PC-3 (cell line): ENCODE results near the gene CHRNG. TPM values are rescaled to one million over a fixed set of nuclear protein-coding genes. Genes with fewer than 3 reads are reported as not detected.

Source experiments
- ATAC-seq: fragments of 200-7000 bp; cut with Tn5 transposase; 2 replicates; pipeline ENCODE4 v1.9.1; 2020; ENCODE audit warnings: mild to moderate bottlenecking, moderate library complexity
- BruUV-seq: library from RNA; stranded (reverse); fragments of 400-500 nt; replicated peaks from 2 replicates; lab custom pipeline; 2021; lab: Mats Ljungman, UMichigan
- CTCF ChIA-PET: fragments of 300-600 bp; sonication (Branson Sonifier 250); formaldehyde crosslinking; loops from one replicate; lab custom pipeline; 2022; ENCODE audit warnings: antibody characterized with exemption; lab: Charles Lee
- POLR2A ChIA-PET: fragments of 300-600 bp; sonication (Branson Sonifier 250); formaldehyde crosslinking; loops from one replicate; lab custom pipeline; 2022; ENCODE audit warnings: antibody characterized with exemption; ENCODE audit not compliant: unreplicated experiment; lab: Charles Lee
- DNase-seq: peaks from one replicate; pipeline ENCODE4 v3.0.0-alpha.2; 2015
- H2AFZ ChIP-seq: fragments of 300-600 bp; sonication (generic); 2 replicates; pipeline ENCODE4 v1.6.0; 2016; ENCODE audit warnings: antibody characterized with exemption, low read length
- H3F3A ChIP-seq: fragments of 300-600 bp; sonication (generic); one replicate; pipeline ENCODE4 v1.6.0; 2017; ENCODE audit warnings: antibody characterized with exemption, low read length, control low read depth, mild to moderate bottlenecking; ENCODE audit not compliant: unreplicated experiment
- H3K27ac ChIP-seq: fragments of 300-600 bp; sonication (generic); 2 replicates; pipeline ENCODE4 v1.5.1; 2016; ENCODE audit warnings: mild to moderate bottlenecking, low read length
- H3K27me3 ChIP-seq: fragments of 300-600 bp; sonication (generic); 2 replicates; pipeline ENCODE4 v1.6.1; 2016; ENCODE audit warnings: low read length, mixed read lengths
- H3K36me3 ChIP-seq: fragments of 300-600 bp; sonication (generic); 2 replicates; pipeline ENCODE4 v1.6.1; 2016; ENCODE audit warnings: low read depth, mixed run types, low read length, mixed read lengths
- H3K4me1 ChIP-seq: fragments of 300-600 bp; sonication (generic); 2 replicates; pipeline ENCODE4 v1.5.1; 2016; ENCODE audit warnings: low read length; ENCODE audit not compliant: insufficient read depth
- H3K4me2 ChIP-seq: fragments of 300-600 bp; sonication (generic); 2 replicates; pipeline ENCODE4 v1.6.0; 2016; ENCODE audit warnings: low read length
- H3K4me3 ChIP-seq: fragments of 300-600 bp; sonication (generic); 2 replicates; pipeline ENCODE4 v1.5.1; 2016; ENCODE audit warnings: mild to moderate bottlenecking, low read length, mixed read lengths
- H3K79me2 ChIP-seq: fragments of 300-600 bp; sonication (generic); 2 replicates; pipeline ENCODE4 v1.6.1; 2017; ENCODE audit warnings: low read length, mixed read lengths
- H3K9ac ChIP-seq: fragments of 300-600 bp; sonication (generic); 2 replicates; pipeline ENCODE4 v1.6.0; 2016; ENCODE audit warnings: mild to moderate bottlenecking, low read length
- H3K9me2 ChIP-seq: fragments of 300-600 bp; sonication (generic); replicated peaks from 2 replicates; pipeline ENCODE4 v1.6.1; 2016; ENCODE audit warnings: mixed run types, low read length, mixed read lengths
- H3K9me3 ChIP-seq: fragments of 300-600 bp; sonication (generic); 2 replicates; pipeline ENCODE4 v1.6.1; 2016; ENCODE audit warnings: low read length, mixed read lengths
- H4K20me1 ChIP-seq: fragments of 300-600 bp; sonication (generic); 2 replicates; pipeline ENCODE4 v1.6.1; 2016; ENCODE audit warnings: low read length, mixed read lengths
- CTCF ChIP-seq: fragments of 300-600 bp; sonication (generic); conservative IDR thresholded peaks from 2 replicates; pipeline ENCODE4 v1.5.1; 2017; ENCODE audit warnings: antibody characterized with exemption, low read depth, mild to moderate bottlenecking, low read length
- EZH2 ChIP-seq: fragments of 300-600 bp; sonication (generic); IDR thresholded peaks from one replicate; pipeline ENCODE4 v1.6.1; 2017; ENCODE audit warnings: antibody characterized with exemption, mild to moderate bottlenecking, low read length; ENCODE audit not compliant: unreplicated experiment
- EZH2phosphoT487 ChIP-seq: fragments of 300-600 bp; sonication (generic); IDR thresholded peaks from 2 replicates; pipeline ENCODE4 v1.6.1; 2018; ENCODE audit warnings: mild to moderate bottlenecking, antibody characterized with exemption, low read length, borderline replicate concordance
- intact Hi-C: fragments of 100-400 bp; cut with micrococcal nuclease; formaldehyde crosslinking; loops from 2 replicates; pipeline ENCODE4 v1.9.0; 2023
- total RNA-seq: library from RNA; depleted of rRNA; stranded (reverse); fragments of >200 nt; gene quantifications from 2 replicates; pipeline ENCODE4 v1.2.3, GENCODE V29; 2014

The CHRNG gene
- total RNA-seq, 1 experiment from 2014 or later = not detected

DNA sequence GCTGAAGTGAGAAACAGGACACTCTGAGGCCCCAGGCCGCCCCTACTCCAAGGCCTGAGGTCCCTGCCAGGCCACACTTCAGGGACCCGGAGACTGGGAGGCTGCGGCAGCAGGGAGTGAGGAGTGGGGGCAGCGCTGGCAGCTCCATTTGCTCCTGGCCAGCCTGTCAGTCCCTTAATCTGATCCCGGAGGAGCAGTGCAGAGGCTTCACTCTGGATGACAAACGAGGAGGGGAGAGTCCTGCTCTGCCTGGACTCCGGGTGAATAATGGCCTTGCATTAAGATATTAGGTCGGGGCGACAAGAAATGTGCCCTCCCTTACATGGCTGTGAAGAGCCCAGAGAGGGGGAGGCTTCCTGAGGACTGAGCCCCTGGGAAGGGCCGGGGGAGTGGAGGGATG lies 33.6 kb upstream of the CHRNG start:
- ATAC-seq = no peak
- CTCF ChIA-PET = no interaction called here

DNA sequence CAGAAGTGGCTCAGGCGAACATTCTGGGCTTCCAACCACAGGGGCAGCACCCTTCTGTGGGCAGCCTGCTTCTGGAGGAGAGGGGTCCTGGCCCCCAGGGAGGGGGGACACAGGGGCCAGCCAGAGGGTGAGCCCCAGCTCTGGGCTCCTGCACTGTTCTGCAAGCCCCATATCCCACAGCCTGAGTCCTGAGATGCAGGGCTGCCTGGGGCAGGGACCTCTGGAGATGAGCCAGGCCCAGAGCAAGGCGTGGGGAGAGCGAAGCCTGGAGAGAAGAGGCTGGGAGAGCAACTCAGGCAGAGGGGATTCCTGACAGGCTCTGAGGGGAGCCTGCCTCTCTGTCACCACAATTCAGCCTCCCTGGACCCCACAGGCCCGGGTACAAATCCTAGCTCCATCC lies 32.8 kb upstream of the CHRNG start:
- DNase-seq (no peak), ATAC-seq (no peak)
- Histone ChIP-seq H3K4me2 (no peak overlapping the region), H3K79me2 (no peaks in the 10 kb centered on the region), H3K27ac (no peak overlapping the region), H3K9me3 (no peaks in the 10 kb centered on the region), H2AFZ (no peak overlapping the region), H3K4me3 (no peak overlapping the region), H3F3A (no peaks in the 10 kb centered on the region), H3K36me3 (no peaks in the 10 kb centered on the region), H3K4me1 (no peaks in the 10 kb centered on the region), H3K9me2 (no peaks in the 10 kb centered on the region), H3K27me3 (peaks cover 23% of the 10 kb centered on the region), H4K20me1 (no peaks in the 10 kb centered on the region), H3K9ac (no peak overlapping the region)
- TF ChIP-seq EZH2phosphoT487 (no peak), EZH2 (no peak), CTCF (no peak)
- ChIA-PET CTCF (no interaction called here), POLR2A (no interaction called here)
- intact Hi-C loops = no loop called here
- no TSS peak for BruUV-seq

More for the DNA sequence above, 33.6 kb upstream of the CHRNG start:
- H3K4me2 ChIP-seq = no peak overlapping the region
- H3K9me2 ChIP-seq = no peaks in the 10 kb centered on the region
- no peak overlapping the region for H2AFZ ChIP-seq
- peaks cover 23% of the 10 kb centered on the region for H3K27me3 ChIP-seq
- H3K27ac ChIP-seq = no peak overlapping the region
- POLR2A ChIA-PET = no interaction called here
- no peak for TF ChIP-seq CTCF
- TF ChIP-seq EZH2 = no peak
- no peak for TF ChIP-seq EZH2phosphoT487
- no peak for DNase-seq
- no peaks in the 10 kb centered on the region for H3K79me2 ChIP-seq
- no TSS peak for BruUV-seq
- no peaks in the 10 kb centered on the region for H3F3A ChIP-seq
- no peaks in the 10 kb centered on the region for H3K4me1 ChIP-seq
- H4K20me1 ChIP-seq = no peaks in the 10 kb centered on the region
- intact Hi-C loops = no loop called here
- no peaks in the 10 kb centered on the region for H3K36me3 ChIP-seq
- no peak overlapping the region for H3K4me3 ChIP-seq
- H3K9ac ChIP-seq = no peak overlapping the region
- no peaks in the 10 kb centered on the region for H3K9me3 ChIP-seq

- DNase-seq = no peak
- Histone ChIP-seq H3K9ac (no peak overlapping the region), H4K20me1 (no peaks in the 10 kb centered on the region), H3K27me3 (peaks cover 20% of the 10 kb centered on the region), H3K36me3 (no peaks in the 10 kb centered on the region), H3K9me3 (no peaks in the 10 kb centered on the region), H3K4me3 (no peak overlapping the region), H2AFZ (no peak overlapping the region), H3F3A (no peaks in the 10 kb centered on the region), H3K9me2 (no peaks in the 10 kb centered on the region), H3K4me2 (no peak overlapping the region), H3K79me2 (no peaks in the 10 kb centered on the region), H3K4me1 (no peaks in the 10 kb centered on the region), H3K27ac (no peak overlapping the region)
- intact Hi-C loops = no loop called here
- CTCF ChIA-PET = no interaction called here
- no TSS peak for BruUV-seq
- TF ChIP-seq CTCF (no peak; the same call in 1 of the 2 replicates), EZH2 (no peak), EZH2phosphoT487 (no peak)
- no peak for ATAC-seq
- POLR2A ChIA-PET = no interaction called here
These were observed 31.2 kb upstream of the CHRNG start for GRCh38 chr2:232508251-232508650.
